Breast epithelium (tissue), 3 donors: Measurements from ENCODE around the gene HGS.

ENCODE experiments used
- POLR2A ChIP-seq: fragments of 450-650 bp; IDR thresholded peaks from one replicate; pipeline ENCODE4 v1.6.1; 2016; ENCODE audit warnings: antibody characterized with exemption, mild to moderate bottlenecking, moderate library complexity
- TF ChIP-seq, protein P1 (sequence below), 3 donors: fragments of 450-650 bp; IDR thresholded peaks; one replicate each; pipeline ENCODE4 v1.5.1; 2016 to 2017; ENCODE audit warnings: antibody characterized with exemption in 3 of 3, mild to moderate bottlenecking in 3 of 3, moderate library complexity in 3 of 3

DNA sequence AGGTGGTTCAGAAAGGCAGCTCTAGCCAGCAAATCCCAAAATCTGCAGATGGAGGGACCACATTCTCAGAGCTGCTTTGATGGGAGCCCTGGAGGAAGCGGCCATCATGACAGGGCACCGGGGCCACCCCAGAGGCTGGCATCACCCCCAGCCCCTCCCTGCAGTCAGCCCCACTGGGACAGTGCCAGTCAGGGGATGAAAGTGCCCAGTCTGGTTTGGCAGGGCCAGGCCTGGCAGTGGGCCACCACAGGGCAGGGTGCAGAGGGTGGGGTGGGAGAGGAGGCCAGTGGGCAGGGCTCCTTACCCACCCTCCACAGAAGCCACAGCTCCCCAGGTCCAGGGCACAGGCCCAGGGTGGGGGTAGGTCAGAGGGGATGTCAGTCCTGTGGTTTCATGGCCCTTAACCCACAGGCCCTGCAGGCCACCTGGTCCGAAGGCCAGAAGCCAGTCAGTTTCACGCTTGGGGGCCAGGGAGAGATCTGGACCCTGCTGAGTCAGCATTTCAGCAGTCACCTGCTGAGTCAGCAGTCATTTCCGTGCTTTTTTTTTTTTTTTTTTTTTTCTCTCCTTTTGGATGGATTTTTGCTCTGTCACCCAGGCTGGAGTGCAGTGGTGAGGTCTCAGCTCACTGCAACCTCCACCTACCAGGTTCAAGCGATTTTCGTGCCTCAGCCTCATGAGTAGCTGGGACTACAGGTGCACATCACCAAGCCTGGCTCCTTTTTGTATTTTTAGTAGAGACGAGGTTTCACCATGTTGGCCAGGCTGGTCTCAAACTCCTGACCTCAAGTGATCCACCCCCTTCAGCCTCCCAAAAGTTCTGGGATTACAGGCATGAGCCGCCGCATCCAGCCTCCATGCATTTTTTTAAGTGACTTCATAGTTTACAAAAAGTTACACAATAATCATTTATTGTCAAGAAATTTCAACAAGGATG is 38.6 kb downstream of the HGS start:
- TF ChIP-seq, protein P1, sequence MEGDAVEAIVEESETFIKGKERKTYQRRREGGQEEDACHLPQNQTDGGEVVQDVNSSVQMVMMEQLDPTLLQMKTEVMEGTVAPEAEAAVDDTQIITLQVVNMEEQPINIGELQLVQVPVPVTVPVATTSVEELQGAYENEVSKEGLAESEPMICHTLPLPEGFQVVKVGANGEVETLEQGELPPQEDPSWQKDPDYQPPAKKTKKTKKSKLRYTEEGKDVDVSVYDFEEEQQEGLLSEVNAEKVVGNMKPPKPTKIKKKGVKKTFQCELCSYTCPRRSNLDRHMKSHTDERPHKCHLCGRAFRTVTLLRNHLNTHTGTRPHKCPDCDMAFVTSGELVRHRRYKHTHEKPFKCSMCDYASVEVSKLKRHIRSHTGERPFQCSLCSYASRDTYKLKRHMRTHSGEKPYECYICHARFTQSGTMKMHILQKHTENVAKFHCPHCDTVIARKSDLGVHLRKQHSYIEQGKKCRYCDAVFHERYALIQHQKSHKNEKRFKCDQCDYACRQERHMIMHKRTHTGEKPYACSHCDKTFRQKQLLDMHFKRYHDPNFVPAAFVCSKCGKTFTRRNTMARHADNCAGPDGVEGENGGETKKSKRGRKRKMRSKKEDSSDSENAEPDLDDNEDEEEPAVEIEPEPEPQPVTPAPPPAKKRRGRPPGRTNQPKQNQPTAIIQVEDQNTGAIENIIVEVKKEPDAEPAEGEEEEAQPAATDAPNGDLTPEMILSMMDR (IDR thresholded peaks at IDR 0.05) = peak in 2 of 3 donors; percentile 12 to 26
- TF ChIP-seq POLR2A = no peak
